AG10803 (cell line): ENCODE results near the gene ABCG8.

Source experiments
- DNase-seq: peaks from one replicate; pipeline ENCODE4 v3.0.0; 2010; ENCODE audit warnings: low read depth
- H3K4me3 ChIP-seq: 2 replicates; pipeline ENCODE4 v1.5.1; 2011; ENCODE audit warnings: mild to moderate bottlenecking, low read length, control low read depth
- TF ChIP-seq, protein P1 (sequence below): conservative IDR thresholded peaks from 2 replicates; pipeline ENCODE4 v1.5.1; 2011; ENCODE audit warnings: mild to moderate bottlenecking, low read length, control low read depth, inconsistent platforms

The ABCG8 gene

GRCh38 chr2:43846140-43846793 lies 7.5 kb downstream of the ABCG8 start:
- TF ChIP-seq, protein P1, sequence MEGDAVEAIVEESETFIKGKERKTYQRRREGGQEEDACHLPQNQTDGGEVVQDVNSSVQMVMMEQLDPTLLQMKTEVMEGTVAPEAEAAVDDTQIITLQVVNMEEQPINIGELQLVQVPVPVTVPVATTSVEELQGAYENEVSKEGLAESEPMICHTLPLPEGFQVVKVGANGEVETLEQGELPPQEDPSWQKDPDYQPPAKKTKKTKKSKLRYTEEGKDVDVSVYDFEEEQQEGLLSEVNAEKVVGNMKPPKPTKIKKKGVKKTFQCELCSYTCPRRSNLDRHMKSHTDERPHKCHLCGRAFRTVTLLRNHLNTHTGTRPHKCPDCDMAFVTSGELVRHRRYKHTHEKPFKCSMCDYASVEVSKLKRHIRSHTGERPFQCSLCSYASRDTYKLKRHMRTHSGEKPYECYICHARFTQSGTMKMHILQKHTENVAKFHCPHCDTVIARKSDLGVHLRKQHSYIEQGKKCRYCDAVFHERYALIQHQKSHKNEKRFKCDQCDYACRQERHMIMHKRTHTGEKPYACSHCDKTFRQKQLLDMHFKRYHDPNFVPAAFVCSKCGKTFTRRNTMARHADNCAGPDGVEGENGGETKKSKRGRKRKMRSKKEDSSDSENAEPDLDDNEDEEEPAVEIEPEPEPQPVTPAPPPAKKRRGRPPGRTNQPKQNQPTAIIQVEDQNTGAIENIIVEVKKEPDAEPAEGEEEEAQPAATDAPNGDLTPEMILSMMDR, result no peak
- no peak for DNase-seq
- H3K4me3 ChIP-seq, result no peak overlapping the region

GRCh38 chr2:43848214-43848613 lies 9.4 kb downstream of the ABCG8 start:
- no peak overlapping the region for H3K4me3 ChIP-seq
- TF ChIP-seq, protein P1, result no peak
- DNase-seq, result no peak

DNA sequence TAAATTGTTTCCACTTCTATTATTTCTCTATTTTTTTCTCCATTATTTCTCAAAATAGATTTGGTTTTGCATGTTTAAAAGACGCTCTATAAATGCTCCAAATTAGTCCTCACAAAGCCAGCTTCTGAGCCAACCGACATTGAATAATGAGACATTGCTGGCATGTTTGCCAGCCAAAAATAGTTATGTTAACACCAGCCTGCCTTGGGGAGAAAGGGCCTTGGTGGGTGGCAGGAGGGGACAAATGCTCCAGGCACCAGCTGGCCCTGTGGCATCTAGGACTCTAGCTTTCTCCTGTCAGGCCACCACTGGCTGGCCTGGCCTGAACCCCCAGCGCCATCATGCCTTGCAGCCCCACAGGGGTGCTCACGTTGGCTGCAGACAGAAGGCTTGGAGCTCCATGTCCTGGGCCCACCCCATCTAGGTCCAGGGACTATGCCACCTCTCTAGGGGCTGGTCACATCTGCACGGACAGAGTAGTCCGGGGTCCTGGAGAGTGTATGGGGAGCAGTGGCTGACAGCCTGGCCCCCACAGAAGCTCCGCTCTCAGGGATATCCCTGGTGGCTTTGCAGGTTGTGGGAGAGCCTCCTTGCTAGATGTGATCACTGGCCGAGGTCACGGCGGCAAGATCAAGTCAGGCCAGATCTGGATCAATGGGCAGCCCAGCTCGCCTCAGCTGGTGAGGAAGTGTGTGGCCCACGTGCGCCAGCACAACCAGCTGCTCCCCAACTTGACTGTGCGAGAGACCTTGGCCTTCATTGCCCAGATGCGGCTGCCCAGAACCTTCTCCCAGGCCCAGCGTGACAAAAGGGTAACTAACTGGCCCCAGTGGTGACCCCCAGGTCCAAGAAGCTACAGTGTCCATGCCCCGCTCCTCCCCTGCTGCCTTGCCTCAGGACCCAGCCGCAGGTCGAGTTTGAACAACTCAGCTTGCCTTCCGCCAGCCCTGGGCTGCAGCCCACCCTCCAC lies 12.5 kb downstream of the ABCG8 start:
- DNase-seq, result no peak
- H3K4me3 ChIP-seq, result no peak overlapping the region
- TF ChIP-seq, protein P1, result no peak

GRCh38 chr2:43852196-43852730 lies 13.5 kb downstream of the ABCG8 start:
- TF ChIP-seq, protein P1, result no peak
- no peak for DNase-seq
- H3K4me3 ChIP-seq, result no peak overlapping the region

GRCh38 chr2:43853141-43854081 lies 14.6 kb downstream of the ABCG8 start:
- no peak for DNase-seq
- TF ChIP-seq, protein P1, result no peak
- H3K4me3 ChIP-seq, result no peak overlapping the region

DNA sequence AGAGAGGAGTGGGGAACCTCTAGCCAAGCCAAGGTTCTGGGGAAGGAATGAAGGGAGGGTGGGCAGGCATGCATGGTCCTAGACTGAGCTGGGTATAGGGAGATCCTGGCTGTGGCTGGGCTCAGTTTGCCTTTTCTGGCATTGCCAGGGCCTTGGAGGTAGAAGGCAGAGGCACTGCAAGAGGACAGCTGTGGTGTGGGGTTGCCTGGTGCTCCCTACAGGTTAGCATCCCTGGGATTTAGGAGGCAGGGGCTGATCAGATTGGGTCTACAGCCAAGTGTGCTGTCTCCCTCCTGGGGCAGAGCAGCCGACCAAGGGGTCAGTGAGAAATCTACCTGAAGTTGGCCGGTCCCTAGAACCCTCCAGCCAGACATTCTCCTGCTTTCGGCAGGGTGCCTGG lies 15.9 kb downstream of the ABCG8 start:
- H3K4me3 ChIP-seq, result no peak overlapping the region
- TF ChIP-seq, protein P1, result no peak
- DNase-seq, result no peak
